ENCODE results near the gene TMTC4.

- TF ChIP-seq EZH2 (IDR thresholded peaks at IDR 0.05; ENCODE audit: borderline replicate concordance, insufficient read depth, low read length, poor library complexity, severe bottlenecking) (no peak), POLR2AphosphoS5 (IDR thresholded peaks at IDR 0.05) (no peak), CTCF (IDR thresholded peaks at IDR 0.05; ENCODE audit: poor library complexity, severe bottlenecking) (no peak), REST (IDR thresholded peaks at IDR 0.05; ENCODE audit: borderline replicate concordance) (no peak), TAF1 (IDR thresholded peaks at IDR 0.05; ENCODE audit: low read depth) (no peak)
These were observed 113.5 kb downstream of the TMTC4 start for GRCh38 chr13:100561158-100561499.
